Uterus (tissue), 2 donors: ENCODE measurements around the gene SLC2A13.

ENCODE experiments used
- CTCF ChIP-seq, 4 experiments: fragments of 200-600 bp in 2 of 4; fragments of 450-650 bp in 2 of 4; sonication (generic) in 2 of 4; IDR thresholded peaks; one replicate each; pipeline ENCODE4 v1.5.1; 2016 to 2019; ENCODE audit warnings: antibody characterized with exemption in 4 of 4, mild to moderate bottlenecking in 2 of 4, moderate library complexity in 1 of 4
- POLR2A ChIP-seq, 2 donors: fragments of 450-650 bp; IDR thresholded peaks; one replicate each; pipeline ENCODE4 v1.6.1; 2016; ENCODE audit warnings: antibody characterized with exemption in 2 of 2, mild to moderate bottlenecking in 1 of 2, moderate library complexity in 1 of 2

GRCh38 chr12:40149673-40150260, 43.9 kb upstream of the SLC2A13 start:
- no peak for TF ChIP-seq CTCF (IDR thresholded peaks at IDR 0.05)
- TF ChIP-seq POLR2A (IDR thresholded peaks at IDR 0.05), result no peak
